GM19395 (cell line): ENCODE measurements around the gene HHIP.
"Not testable (repeated sequence)": the region's sequence is repeated elsewhere in the genome, so short reads cannot be mapped to it uniquely, and the experiment has no call there.

ENCODE experiments used
- ATAC-seq: cut with Tn5 transposase; IDR thresholded peaks from one replicate; pipeline ENCODE4 v1.9.1; 2021; ENCODE audit warnings: mild to moderate bottlenecking, moderate library complexity; ENCODE audit not compliant: unreplicated experiment

HHIP gene

GRCh38 chr4:144748814-144749555, 103.0 kb downstream of the HHIP start:
- no peak for ATAC-seq

GRCh38 chr4:144750348-144750747, 104.4 kb downstream of the HHIP start:
- ATAC-seq = no peak

GRCh38 chr4:144754562-144755410, 108.8 kb downstream of the HHIP start:
- ATAC-seq = no peak

- no peak for ATAC-seq
These were observed 112.0 kb downstream of the HHIP start for GRCh38 chr4:144757969-144758368.

GRCh38 chr4:144768809-144769208, 122.9 kb downstream of the HHIP start:
- ATAC-seq = not testable (repeated sequence)

- ATAC-seq = no peak
These were observed 132.4 kb downstream of the HHIP start for GRCh38 chr4:144778364-144778763.

- ATAC-seq = no peak
These were observed 136.4 kb downstream of the HHIP start for GRCh38 chr4:144782345-144782744.

- no peak for ATAC-seq
These were observed 140.0 kb downstream of the HHIP start for GRCh38 chr4:144785961-144786360.

- peak; percentile 65 for ATAC-seq
These were observed 141.7 kb downstream of the HHIP start for GRCh38 chr4:144787365-144788258.

- ATAC-seq = no peak
These were observed 142.5 kb downstream of the HHIP start for GRCh38 chr4:144788469-144788868.

- not testable (repeated sequence) for ATAC-seq
These were observed 146.0 kb downstream of the HHIP start for GRCh38 chr4:144791933-144792332.
